ENCODE results near the gene HAAO. TPM values are rescaled to one million over a fixed set of nuclear protein-coding genes. Genes with fewer than 3 reads are reported as not detected.

Gene HAAO
- total and polyA plus RNA-seq, 2 donors (not counting 1 experiment from before 2014, with no cell fraction given): 6.4 to 17.6 TPM

Other genes starting within 250 kb of the HAAO start
- gene MTA3, start 224.0 kb downstream of the HAAO start, total RNA-seq: 33.2 and 40.1 TPM in 2 replicates
- 11.8 and 13.4 TPM in 2 replicates for gene MTA3, start 224.0 kb downstream of the HAAO start, polyA plus RNA-seq
- 3.3 and 4.0 TPM in 2 replicates for gene OXER1, start 28.4 kb downstream of the HAAO start, total RNA-seq
- 3.2 and 3.7 TPM in 2 replicates for gene OXER1, start 28.4 kb downstream of the HAAO start, polyA plus RNA-seq

Measured in B cell (primary cell).